Gastrocnemius medialis (tissue), 4 donors: ENCODE measurements around the gene SSTR3. TPM values are rescaled to one million over a fixed set of nuclear protein-coding genes. Genes with fewer than 3 reads are reported as not detected.

Experiments
- ATAC-seq, 2 donors: fragments of 150-250 bp; one replicate each; pipeline ENCODE4 v1.9.1; 2016
- DNase-seq, 2 donors: peaks; one replicate each; pipeline ENCODE4 v3.0.0-alpha.2; 2019
- H3K27ac ChIP-seq, 4 donors: fragments of 200-600 bp; sonication (generic); 1 replicate in 1 of 4; 2 replicates in 3 of 4; pipeline ENCODE4 v1.5.1; 2016 to 2018; ENCODE audit warnings: mild to moderate bottlenecking in 2 of 4, moderate library complexity in 1 of 4
- H3K27me3 ChIP-seq, 3 donors: fragments of 200-600 bp; sonication (generic) in 2 of 3; 1 replicate in 1 of 3; 2 replicates in 2 of 3; pipeline versions ENCODE4 v1.5.1 to v1.6.0; 2016 to 2019; ENCODE audit warnings: mild to moderate bottlenecking in 1 of 3, moderate library complexity in 1 of 3
- H3K36me3 ChIP-seq, 2 donors: fragments of 200-600 bp; sonication (generic) in 1 of 2; one replicate each; pipeline ENCODE4 v1.5.1; 2017 to 2018
- H3K4me1 ChIP-seq, 2 donors: fragments of 200-600 bp; sonication (generic) in 1 of 2; one replicate each; pipeline ENCODE4 v1.5.1; 2016 to 2017; ENCODE audit warnings: mild to moderate bottlenecking in 2 of 2
- H3K4me3 ChIP-seq, 4 donors: fragments of 200-600 bp; sonication (generic) in 3 of 4; 1 replicate in 1 of 4; 2 replicates in 3 of 4; pipeline ENCODE4 v1.5.1; 2016 to 2019; ENCODE audit warnings: mild to moderate bottlenecking in 2 of 4
- H3K9me3 ChIP-seq, 3 donors: fragments of 200-600 bp; sonication (generic) in 2 of 3; 1 replicate in 1 of 3; 2 replicates in 2 of 3; pipeline ENCODE4 v1.5.1; 2016 to 2019
- POLR2A ChIP-seq, 2 donors: fragments of 450-650 bp; IDR thresholded peaks; one replicate each; pipeline ENCODE4 v1.6.1; 2017; ENCODE audit warnings: antibody characterized with exemption in 2 of 2, mild to moderate bottlenecking in 2 of 2, moderate library complexity in 2 of 2
- in situ Hi-C, 4 donors: fragments of 200-750 bp; cut with MboI; loops; one replicate each; pipeline versions ENCODE4 v1.15.0 to v1.8.0; 2017; ENCODE audit warnings: low sequenced_read_pairs in 4 of 4
- intact Hi-C: fragments of 100-400 bp; cut with DNase I; formaldehyde crosslinking; loops from one replicate; pipeline ENCODE4 v1.15.1; 2023; ENCODE audit warnings: low total_unique reads
- total RNA-seq, 4 donors: library from RNA; depleted of rRNA; stranded (reverse); fragments of >200 nt; gene quantifications; one replicate each; pipeline versions ENCODE4 v1.1.0 to v1.2.3, GENCODE V29; 2016
- TF ChIP-seq, protein P1 (sequence below), 5 experiments: fragments of 450-650 bp in 3 of 5; fragments of 200-600 bp in 2 of 5; sonication (generic) in 2 of 5; IDR thresholded peaks in 4 of 5; conservative IDR thresholded peaks in 1 of 5; 1 replicate in 4 of 5; 2 replicates in 1 of 5; pipeline ENCODE4 v1.5.1; 2016 to 2019; ENCODE audit warnings: antibody characterized with exemption in 5 of 5, mild to moderate bottlenecking in 3 of 5, moderate library complexity in 3 of 5

SSTR3 gene
- total RNA-seq, 4 donors from 2014 or later, result not detected

DNA sequence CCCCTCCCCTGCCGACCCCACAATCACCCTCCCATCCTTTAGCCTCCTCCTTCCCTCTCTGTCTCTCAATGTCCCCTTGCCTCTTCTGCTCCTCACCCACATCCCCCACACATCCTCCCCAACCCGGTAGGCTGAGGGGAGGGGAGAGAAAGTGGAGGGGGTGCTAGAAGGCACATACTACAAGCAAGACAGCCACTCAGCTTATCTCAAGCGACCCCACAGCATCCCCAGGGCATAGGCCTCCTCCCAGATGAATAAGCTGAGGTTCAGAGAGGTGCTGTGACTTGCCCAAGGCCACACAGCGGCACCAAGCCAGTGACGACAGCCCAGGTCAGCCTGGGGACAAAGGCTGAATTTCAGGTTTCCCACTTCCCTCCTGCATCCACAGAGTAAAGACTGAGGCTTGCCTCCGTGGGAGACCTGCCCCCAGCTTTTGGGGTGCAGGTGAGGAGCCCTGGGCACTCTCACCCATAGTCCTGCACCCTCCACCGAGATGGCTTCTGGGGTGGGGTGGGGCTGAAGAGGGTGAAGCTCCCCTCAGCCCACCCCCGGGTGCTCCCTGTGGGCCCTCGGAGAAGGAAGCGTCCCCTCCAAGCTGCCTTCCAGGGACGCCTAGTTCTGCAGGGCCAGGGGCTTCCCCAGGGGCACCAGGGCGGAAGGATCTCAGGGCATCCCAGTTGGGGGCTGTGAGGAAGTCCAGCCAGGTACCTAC lies 31.3 kb upstream of the SSTR3 start:
- intact Hi-C loops, result no loop called here
- no peak for ATAC-seq
- in situ Hi-C loops, result no loop called here
- H3K9me3 ChIP-seq, result no peaks in the 10 kb centered on the region
- H3K27ac ChIP-seq, result no peak overlapping the region
- H3K4me3 ChIP-seq, result peak overlapping the region in 1 of 4 donors; percentile 30
- no peak for DNase-seq
- no peaks in the 10 kb centered on the region for H3K4me1 ChIP-seq
- TF ChIP-seq POLR2A (IDR thresholded peaks at IDR 0.05), result no peak
- TF ChIP-seq, protein P1, sequence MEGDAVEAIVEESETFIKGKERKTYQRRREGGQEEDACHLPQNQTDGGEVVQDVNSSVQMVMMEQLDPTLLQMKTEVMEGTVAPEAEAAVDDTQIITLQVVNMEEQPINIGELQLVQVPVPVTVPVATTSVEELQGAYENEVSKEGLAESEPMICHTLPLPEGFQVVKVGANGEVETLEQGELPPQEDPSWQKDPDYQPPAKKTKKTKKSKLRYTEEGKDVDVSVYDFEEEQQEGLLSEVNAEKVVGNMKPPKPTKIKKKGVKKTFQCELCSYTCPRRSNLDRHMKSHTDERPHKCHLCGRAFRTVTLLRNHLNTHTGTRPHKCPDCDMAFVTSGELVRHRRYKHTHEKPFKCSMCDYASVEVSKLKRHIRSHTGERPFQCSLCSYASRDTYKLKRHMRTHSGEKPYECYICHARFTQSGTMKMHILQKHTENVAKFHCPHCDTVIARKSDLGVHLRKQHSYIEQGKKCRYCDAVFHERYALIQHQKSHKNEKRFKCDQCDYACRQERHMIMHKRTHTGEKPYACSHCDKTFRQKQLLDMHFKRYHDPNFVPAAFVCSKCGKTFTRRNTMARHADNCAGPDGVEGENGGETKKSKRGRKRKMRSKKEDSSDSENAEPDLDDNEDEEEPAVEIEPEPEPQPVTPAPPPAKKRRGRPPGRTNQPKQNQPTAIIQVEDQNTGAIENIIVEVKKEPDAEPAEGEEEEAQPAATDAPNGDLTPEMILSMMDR (IDR thresholded peaks at IDR 0.05 in 4 of 5, conservative IDR thresholded peaks at IDR 0.05 in 1 of 5), result no peak
- H3K27me3 ChIP-seq, result peaks cover 14 to 39% (median 27%) of the 10 kb centered on the region in 3 donors
- H3K36me3 ChIP-seq, result no peaks in the 10 kb centered on the region

- DNase-seq (peak in 1 of 2 donors; percentile 39), ATAC-seq (peak in 1 of 2 donors; percentile 9)
- Histone ChIP-seq H3K36me3 (no peaks in the 10 kb centered on the region), H3K9me3 (no peaks in the 10 kb centered on the region), H3K4me1 (no peaks in the 10 kb centered on the region), H3K27me3 (peaks cover 14 to 46% (median 30%) of the 10 kb centered on the region in 3 donors), H3K27ac (no peak overlapping the region), H3K4me3 (no peak overlapping the region)
- in situ Hi-C loops, result no loop called here
- intact Hi-C loops, result no loop called here
- TF ChIP-seq, protein P1 (IDR thresholded peaks at IDR 0.05 in 4 of 5, conservative IDR thresholded peaks at IDR 0.05 in 1 of 5), result no peak
- no peak for TF ChIP-seq POLR2A (IDR thresholded peaks at IDR 0.05)
Observed at GRCh38 chr22:37242395-37242918, 30.2 kb upstream of the SSTR3 start.

DNA sequence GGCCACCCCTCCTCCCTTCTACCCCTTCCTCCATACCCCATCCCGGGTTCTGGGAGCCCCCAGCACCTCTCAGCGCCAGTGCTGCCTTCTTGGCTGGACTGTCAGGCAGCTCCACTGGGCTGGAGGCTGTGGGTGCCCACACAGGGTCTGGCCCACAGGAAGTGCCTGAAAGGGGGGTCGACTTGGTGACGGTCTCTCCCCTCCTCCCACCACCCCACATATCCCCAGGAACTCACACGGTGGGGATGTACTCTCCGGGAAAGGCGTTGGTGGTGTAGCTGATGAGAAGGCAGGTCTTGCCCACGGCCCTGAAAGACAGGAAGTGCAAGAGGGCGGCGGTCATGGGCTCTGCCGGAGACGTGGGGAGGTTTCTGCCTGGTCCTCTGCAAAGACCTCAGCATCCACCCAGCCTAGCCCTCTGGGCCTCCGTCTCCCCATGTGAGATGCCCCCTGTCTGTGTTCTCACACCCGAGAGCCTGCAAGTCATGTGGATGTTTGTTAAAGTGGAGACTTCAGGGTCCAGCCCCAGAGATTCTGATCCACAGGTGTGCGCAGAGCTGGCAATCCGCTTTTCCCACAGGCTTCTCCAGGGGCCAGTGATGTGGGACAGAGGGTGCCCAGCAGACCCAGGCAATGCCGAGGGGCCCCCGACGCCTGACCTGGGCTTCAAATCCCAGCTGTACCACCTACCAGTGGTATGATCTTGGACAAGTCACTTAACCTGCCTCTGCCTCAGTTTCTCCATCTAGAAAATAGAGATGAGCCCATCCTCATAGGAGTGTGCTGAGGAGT lies 29.3 kb upstream of the SSTR3 start:
- Histone ChIP-seq H3K27me3 (peaks cover 14 to 47% (median 31%) of the 10 kb centered on the region in 3 donors), H3K9me3 (no peaks in the 10 kb centered on the region), H3K4me1 (no peaks in the 10 kb centered on the region), H3K27ac (no peak overlapping the region), H3K36me3 (no peaks in the 10 kb centered on the region), H3K4me3 (no peak overlapping the region)
- ATAC-seq (no peak), DNase-seq (no peak)
- intact Hi-C loops (no loop called here), in situ Hi-C loops (no loop called here)
- no peak for TF ChIP-seq POLR2A (IDR thresholded peaks at IDR 0.05)
- TF ChIP-seq, protein P1 (IDR thresholded peaks at IDR 0.05 in 4 of 5, conservative IDR thresholded peaks at IDR 0.05 in 1 of 5), result no peak

- no peak for DNase-seq
- in situ Hi-C loops (no loop called here), intact Hi-C loops (no loop called here)
- Histone ChIP-seq H3K9me3 (no peaks in the 10 kb centered on the region), H3K27me3 (peaks cover 14 to 53% (median 37%) of the 10 kb centered on the region in 3 donors), H3K36me3 (no peaks in the 10 kb centered on the region), H3K4me3 (no peak overlapping the region), H3K4me1 (no peaks in the 10 kb centered on the region), H3K27ac (no peak overlapping the region)
- TF ChIP-seq POLR2A (IDR thresholded peaks at IDR 0.05), result no peak
- TF ChIP-seq, protein P1 (IDR thresholded peaks at IDR 0.05 in 4 of 5, conservative IDR thresholded peaks at IDR 0.05 in 1 of 5), result no peak
- no peak for ATAC-seq
Observed at GRCh38 chr22:37240941-37241320, 28.7 kb upstream of the SSTR3 start.
